Esophagus muscularis mucosa (tissue), 3 donors: Measurements from ENCODE around the gene RBM12.
"Not testable (repeated sequence)": the region's sequence is repeated elsewhere in the genome, so short reads cannot be mapped to it uniquely, and the experiment has no call there.

Experiments used
- POLR2A ChIP-seq: fragments of 450-650 bp; IDR thresholded peaks from one replicate; pipeline ENCODE4 v1.6.1; 2017; ENCODE audit warnings: antibody characterized with exemption, moderate library complexity, mild to moderate bottlenecking, low read depth
- TF ChIP-seq, protein P1 (sequence below), 3 experiments: fragments of 200-600 bp in 2 of 3; fragments of 450-650 bp in 1 of 3; sonication (generic) in 2 of 3; IDR thresholded peaks; one replicate each; pipeline ENCODE4 v1.5.1; 2017 to 2019; ENCODE audit warnings: antibody characterized with exemption in 3 of 3, mild to moderate bottlenecking in 2 of 3, moderate library complexity in 1 of 3

DNA sequence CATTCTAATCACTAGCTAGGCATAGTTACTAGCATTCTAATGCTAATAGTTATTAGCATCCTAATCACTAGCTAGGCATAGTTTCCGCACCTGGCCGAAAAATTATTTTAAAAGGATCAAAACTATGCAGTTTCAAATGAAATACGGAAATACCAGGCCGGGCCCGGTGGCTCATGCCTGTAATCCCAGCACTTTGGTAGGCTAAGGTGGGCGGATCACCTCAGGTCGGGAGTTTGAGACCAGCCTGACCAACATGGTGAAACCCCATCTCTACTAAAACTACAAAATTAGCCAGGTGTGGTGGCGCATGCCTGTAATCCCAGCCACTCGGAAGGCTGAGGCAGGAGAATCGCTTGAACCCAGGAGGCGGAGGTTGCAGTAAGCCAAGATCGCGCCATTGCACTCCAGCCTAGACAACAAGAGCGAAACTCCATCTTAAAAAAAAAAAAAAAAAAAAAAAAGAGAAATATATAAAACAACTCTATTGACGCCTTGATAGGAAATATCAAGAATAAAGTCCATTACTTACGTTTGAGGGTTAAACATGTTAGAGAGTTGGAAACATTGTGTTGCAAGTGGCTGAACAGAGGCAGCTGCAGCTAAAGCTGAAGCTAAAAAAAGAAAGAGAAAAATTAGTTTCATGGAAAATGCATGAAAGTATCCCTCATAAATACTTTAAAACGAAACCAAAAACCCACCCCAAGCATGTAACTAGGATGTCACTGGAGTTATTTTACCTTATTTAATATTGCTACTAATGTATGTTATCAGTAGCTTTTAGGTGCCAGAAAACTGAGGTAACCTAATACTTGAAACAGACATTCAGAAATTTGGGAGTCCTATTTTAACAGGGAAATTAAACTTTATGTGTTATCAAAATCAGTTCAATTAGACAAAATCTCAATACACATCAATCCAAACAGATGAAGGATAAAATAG lies 42.2 kb upstream of the RBM12 start:
- TF ChIP-seq, protein P1, sequence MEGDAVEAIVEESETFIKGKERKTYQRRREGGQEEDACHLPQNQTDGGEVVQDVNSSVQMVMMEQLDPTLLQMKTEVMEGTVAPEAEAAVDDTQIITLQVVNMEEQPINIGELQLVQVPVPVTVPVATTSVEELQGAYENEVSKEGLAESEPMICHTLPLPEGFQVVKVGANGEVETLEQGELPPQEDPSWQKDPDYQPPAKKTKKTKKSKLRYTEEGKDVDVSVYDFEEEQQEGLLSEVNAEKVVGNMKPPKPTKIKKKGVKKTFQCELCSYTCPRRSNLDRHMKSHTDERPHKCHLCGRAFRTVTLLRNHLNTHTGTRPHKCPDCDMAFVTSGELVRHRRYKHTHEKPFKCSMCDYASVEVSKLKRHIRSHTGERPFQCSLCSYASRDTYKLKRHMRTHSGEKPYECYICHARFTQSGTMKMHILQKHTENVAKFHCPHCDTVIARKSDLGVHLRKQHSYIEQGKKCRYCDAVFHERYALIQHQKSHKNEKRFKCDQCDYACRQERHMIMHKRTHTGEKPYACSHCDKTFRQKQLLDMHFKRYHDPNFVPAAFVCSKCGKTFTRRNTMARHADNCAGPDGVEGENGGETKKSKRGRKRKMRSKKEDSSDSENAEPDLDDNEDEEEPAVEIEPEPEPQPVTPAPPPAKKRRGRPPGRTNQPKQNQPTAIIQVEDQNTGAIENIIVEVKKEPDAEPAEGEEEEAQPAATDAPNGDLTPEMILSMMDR (IDR thresholded peaks at IDR 0.05), result not testable (repeated sequence)
- TF ChIP-seq POLR2A, result not testable (repeated sequence)
